Gastroesophageal sphincter (tissue), 4 donors: Measurements from ENCODE around the gene ATOSB. TPM values are rescaled to one million over a fixed set of nuclear protein-coding genes. Genes with fewer than 3 reads are reported as not detected.
"Not testable (repeated sequence)": the region's sequence is repeated elsewhere in the genome, so short reads cannot be mapped to it uniquely, and the experiment has no call there.

Experiments
- ATAC-seq: fragments of 150-250 bp; one replicate; pipeline ENCODE4 v1.9.1; 2016; ENCODE audit warnings: mild to moderate bottlenecking, moderate library complexity
- H3K27ac ChIP-seq, 4 donors: fragments of 200-600 bp; sonication (generic) in 3 of 4; 1 replicate in 3 of 4; 2 replicates in 1 of 4; pipeline ENCODE4 v1.5.1; 2016 to 2019
- H3K27me3 ChIP-seq: fragments of 200-600 bp; sonication (generic); one replicate; pipeline ENCODE4 v1.5.1; 2019
- H3K36me3 ChIP-seq, 2 donors: fragments of 200-600 bp; sonication (generic); one replicate each; pipeline ENCODE4 v1.5.1; 2019; ENCODE audit warnings: control low read depth in 1 of 2
- H3K4me1 ChIP-seq, 3 donors: fragments of 200-600 bp; sonication (generic); 1 replicate in 2 of 3; 2 replicates in 1 of 3; pipeline ENCODE4 v1.5.1; 2016 to 2019; ENCODE audit warnings: control low read depth in 2 of 3
- H3K4me3 ChIP-seq, 2 donors: fragments of 200-600 bp; sonication (generic); one replicate each; pipeline ENCODE4 v1.5.1; 2019; ENCODE audit warnings: mild to moderate bottlenecking in 1 of 2, moderate library complexity in 1 of 2
- H3K9me3 ChIP-seq, 3 donors: fragments of 200-600 bp; sonication (generic); one replicate each; pipeline ENCODE4 v1.5.1; 2017 to 2019; ENCODE audit warnings: control low read depth in 2 of 3
- EP300 ChIP-seq: sonication (generic); formaldehyde crosslinking; IDR thresholded peaks from one replicate; pipeline ENCODE4 v1.6.1; 2017; ENCODE audit warnings: antibody characterized with exemption, mild to moderate bottlenecking
- POLR2A ChIP-seq, 2 donors: fragments of 450-650 bp; IDR thresholded peaks; one replicate each; pipeline ENCODE4 v1.6.1; 2017; ENCODE audit warnings: antibody characterized with exemption in 2 of 2, mild to moderate bottlenecking in 2 of 2, moderate library complexity in 1 of 2
- POLR2AphosphoS5 ChIP-seq: sonication (generic); formaldehyde crosslinking; IDR thresholded peaks from one replicate; pipeline ENCODE4 v1.6.1; 2017; ENCODE audit warnings: antibody characterized with exemption
- WGBS, 2 donors: methylation state at CpG; one replicate each; pipeline ENCODE4 v1.1.5; 2018; ENCODE audit warnings: low coverage in 1 of 2; 5-methylcytosine and 5-hydroxymethylcytosine counted together
- total RNA-seq, 4 donors: library from RNA; depleted of rRNA; stranded (reverse); fragments of >200 nt; gene quantifications; one replicate each; pipeline ENCODE4 v1.1.0, GENCODE V29; 2016
- TF ChIP-seq, protein P1 (sequence below), 4 experiments: fragments of 200-600 bp in 2 of 4; fragments of 450-650 bp in 2 of 4; sonication (generic) in 1 of 4; IDR thresholded peaks; one replicate each; pipeline ENCODE4 v1.5.1; 2017 to 2019; ENCODE audit warnings: antibody characterized with exemption in 4 of 4, mild to moderate bottlenecking in 2 of 4, moderate library complexity in 2 of 4

ATOSB gene
- total RNA-seq, 4 donors from 2014 or later, result 13.4 to 32.6 (median 18.3) TPM

- no peak overlapping the region for H3K4me3 ChIP-seq
- WGBS, 2 donors, result 83 to 92% methylated on average over 10 of the region's 10 CpGs
- H3K36me3 ChIP-seq, result no peaks in the 10 kb centered on the region
- H3K27me3 ChIP-seq, result no peaks in the 10 kb centered on the region
- peaks cover 3 to 13% (median 4%) of the 10 kb centered on the region in 3 donors for H3K4me1 ChIP-seq
- TF ChIP-seq EP300 (no peak), POLR2AphosphoS5 (no peak), POLR2A (IDR thresholded peaks at IDR 0.05) (no peak)
- TF ChIP-seq, protein P1, sequence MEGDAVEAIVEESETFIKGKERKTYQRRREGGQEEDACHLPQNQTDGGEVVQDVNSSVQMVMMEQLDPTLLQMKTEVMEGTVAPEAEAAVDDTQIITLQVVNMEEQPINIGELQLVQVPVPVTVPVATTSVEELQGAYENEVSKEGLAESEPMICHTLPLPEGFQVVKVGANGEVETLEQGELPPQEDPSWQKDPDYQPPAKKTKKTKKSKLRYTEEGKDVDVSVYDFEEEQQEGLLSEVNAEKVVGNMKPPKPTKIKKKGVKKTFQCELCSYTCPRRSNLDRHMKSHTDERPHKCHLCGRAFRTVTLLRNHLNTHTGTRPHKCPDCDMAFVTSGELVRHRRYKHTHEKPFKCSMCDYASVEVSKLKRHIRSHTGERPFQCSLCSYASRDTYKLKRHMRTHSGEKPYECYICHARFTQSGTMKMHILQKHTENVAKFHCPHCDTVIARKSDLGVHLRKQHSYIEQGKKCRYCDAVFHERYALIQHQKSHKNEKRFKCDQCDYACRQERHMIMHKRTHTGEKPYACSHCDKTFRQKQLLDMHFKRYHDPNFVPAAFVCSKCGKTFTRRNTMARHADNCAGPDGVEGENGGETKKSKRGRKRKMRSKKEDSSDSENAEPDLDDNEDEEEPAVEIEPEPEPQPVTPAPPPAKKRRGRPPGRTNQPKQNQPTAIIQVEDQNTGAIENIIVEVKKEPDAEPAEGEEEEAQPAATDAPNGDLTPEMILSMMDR (IDR thresholded peaks at IDR 0.05), result no peak
- no peak overlapping the region for H3K27ac ChIP-seq
- no peak for ATAC-seq
- H3K9me3 ChIP-seq, result no peaks in the 10 kb centered on the region
These were observed 43.0 kb upstream of the ATOSB start for GRCh38 chr9:35158501-35159280.

DNA sequence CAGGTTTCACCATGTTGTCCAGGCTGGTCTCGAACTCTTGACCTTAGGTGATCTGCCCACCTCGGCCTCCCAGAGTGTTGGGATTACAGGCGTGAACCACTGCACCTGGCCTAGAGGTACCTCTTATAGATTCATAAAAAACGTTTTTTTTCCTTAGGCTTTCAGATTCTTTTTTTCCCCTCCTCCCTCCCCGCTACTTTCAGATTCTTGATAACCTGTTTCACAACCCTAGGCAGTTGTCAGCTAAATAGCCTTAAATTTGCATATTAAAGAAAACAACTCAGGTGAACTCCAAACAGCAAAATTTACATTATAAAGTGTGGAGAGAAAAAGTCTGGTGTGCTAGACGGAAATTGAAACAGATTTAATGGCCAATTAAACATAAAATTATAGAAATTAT lies 42.2 kb upstream of the ATOSB start:
- H3K4me1 ChIP-seq, H3K9me3 ChIP-seq, H3K36me3 ChIP-seq, H3K27me3 ChIP-seq, ATAC-seq, H3K4me3 ChIP-seq, H3K27ac ChIP-seq: not testable (repeated sequence)
- 57 to 74% methylated on average over 5 of the region's 6 CpGs for WGBS, 2 donors

- Histone ChIP-seq H3K27ac (no peak overlapping the region), H3K4me1 (no peaks in the 10 kb centered on the region)
- TF ChIP-seq EP300 (no peak), POLR2AphosphoS5 (no peak), POLR2A (IDR thresholded peaks at IDR 0.05) (no peak)
- TF ChIP-seq, protein P1 (IDR thresholded peaks at IDR 0.05), result no peak
These were observed 41.1 kb upstream of the ATOSB start for GRCh38 chr9:35156781-35157180.

GRCh38 chr9:35152926-35153325 lies 37.3 kb upstream of the ATOSB start:
- TF ChIP-seq POLR2A (IDR thresholded peaks at IDR 0.05) (no peak), EP300 (no peak), POLR2AphosphoS5 (no peak)
- TF ChIP-seq, protein P1 (IDR thresholded peaks at IDR 0.05), result no peak
- 90 to 95% methylated on average over 6 to 8 of the region's 9 CpGs for WGBS, 2 donors
- no peak for ATAC-seq

More at GRCh38 chr9:35156781-35157180, 41.1 kb upstream of the ATOSB start:
- no peak for ATAC-seq
- Histone ChIP-seq H3K36me3 (no peaks in the 10 kb centered on the region), H3K27me3 (no peaks in the 10 kb centered on the region), H3K9me3 (no peaks in the 10 kb centered on the region), H3K4me3 (no peak overlapping the region)

GRCh38 chr9:35147941-35148563 lies 32.4 kb upstream of the ATOSB start:
- H3K36me3 ChIP-seq, H3K4me3 ChIP-seq, H3K27ac ChIP-seq, H3K4me1 ChIP-seq, ATAC-seq, H3K27me3 ChIP-seq: not testable (repeated sequence)
- peaks cover 0 to 31% (median 0%) of the 10 kb centered on the region in 3 donors for H3K9me3 ChIP-seq
- 68 to 79% methylated on average over 5 of the region's 5 CpGs for WGBS, 2 donors

More at GRCh38 chr9:35152926-35153325, 37.3 kb upstream of the ATOSB start:
- no peak overlapping the region for H3K4me3 ChIP-seq
- no peaks in the 10 kb centered on the region for H3K27me3 ChIP-seq
- H3K9me3 ChIP-seq, result peaks cover 0 to 19% (median 0%) of the 10 kb centered on the region in 3 donors
- no peaks in the 10 kb centered on the region for H3K36me3 ChIP-seq
- no peak overlapping the region for H3K27ac ChIP-seq
- H3K4me1 ChIP-seq, result no peaks in the 10 kb centered on the region

- ATAC-seq, result no peak
- H3K36me3 ChIP-seq, result no peaks in the 10 kb centered on the region
- H3K4me1 ChIP-seq, result no peaks in the 10 kb centered on the region
- 90 to 100% methylated on average over 2 to 4 of the region's 5 CpGs for WGBS, 2 donors
- H3K27me3 ChIP-seq, result no peaks in the 10 kb centered on the region
- no peak overlapping the region for H3K27ac ChIP-seq
- H3K4me3 ChIP-seq, result no peak overlapping the region
- peaks cover 0 to 26% (median 0%) of the 10 kb centered on the region in 3 donors for H3K9me3 ChIP-seq
- no peak for TF ChIP-seq POLR2A (IDR thresholded peaks at IDR 0.05)
These were observed 26.4 kb upstream of the ATOSB start for GRCh38 chr9:35142037-35142436.
